GM11168 (cell line): ENCODE data around the gene TFAP2E.

ENCODE experiments used
- in situ Hi-C: fragments of 300-500 bp; cut with MboI; formaldehyde crosslinking; loops from one replicate; pipeline ENCODE4 v1.12.0; 2022; ENCODE audit warnings: low sequenced_read_pairs; ENCODE audit not compliant: unreplicated experiment

The TFAP2E gene

DNA sequence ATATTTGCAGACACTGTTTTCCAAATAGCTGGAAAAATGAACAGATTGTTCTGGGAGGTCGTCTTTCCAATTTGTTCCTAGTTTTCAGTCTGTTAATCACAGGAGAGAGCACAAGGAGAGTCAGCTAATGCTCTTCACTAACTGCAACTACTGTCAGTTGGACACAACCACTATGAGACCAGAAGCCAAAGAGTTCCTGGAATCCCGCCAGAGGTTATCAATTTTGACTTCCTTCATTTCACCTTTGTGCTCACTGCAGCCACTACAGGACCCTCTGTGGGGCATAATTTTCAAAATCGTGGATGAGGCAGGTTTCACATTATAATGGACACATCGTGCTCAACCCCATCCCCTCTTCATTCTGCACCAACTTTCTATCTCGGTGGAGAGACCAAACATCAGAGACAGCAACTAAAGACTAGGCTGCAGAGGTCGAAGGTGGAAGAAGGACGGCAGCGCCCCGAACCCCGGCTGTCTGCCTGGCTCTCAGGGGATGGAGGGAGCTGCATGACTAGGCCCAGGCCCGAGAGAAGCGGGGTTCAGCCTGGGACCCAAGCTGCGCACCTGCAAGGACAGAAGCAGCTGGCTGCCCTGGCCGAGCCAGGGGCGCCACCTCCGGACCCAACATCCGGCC is 16.5 kb upstream of the TFAP2E start:
- in situ Hi-C loops = no loop called here

DNA sequence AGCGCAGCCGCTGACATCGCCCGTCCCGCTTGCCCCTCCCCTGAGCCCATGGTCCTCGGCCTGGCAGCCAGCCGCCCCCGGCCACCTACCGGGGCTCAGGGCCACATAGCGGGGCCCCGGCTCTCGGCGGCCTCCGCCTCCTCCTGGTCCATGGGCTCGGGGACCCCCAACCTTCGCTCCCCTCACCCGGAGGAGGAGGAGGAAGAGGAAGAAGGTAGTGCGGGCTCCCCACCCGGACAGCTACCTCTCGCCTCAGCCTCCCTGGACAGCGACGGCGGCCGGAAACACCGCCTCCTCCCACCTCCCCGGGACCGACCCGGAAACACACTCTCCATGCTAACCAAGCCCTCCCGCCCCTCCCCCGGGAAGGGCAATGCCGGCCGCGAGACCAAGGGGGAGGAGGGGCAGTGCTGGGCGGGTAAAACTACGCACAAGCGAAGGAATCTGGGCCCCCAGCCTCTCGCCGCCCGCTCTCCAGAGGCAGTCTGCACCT is 15.9 kb upstream of the TFAP2E start, which contains the start of gene KIAA0319L:
TSS of gene KIAA0319L (minus strand) at position 286 of the 493 bp plus-strand sequence. CDS start 2,912 bp downstream, outside the sequence.
- in situ Hi-C loops = no loop called here

DNA sequence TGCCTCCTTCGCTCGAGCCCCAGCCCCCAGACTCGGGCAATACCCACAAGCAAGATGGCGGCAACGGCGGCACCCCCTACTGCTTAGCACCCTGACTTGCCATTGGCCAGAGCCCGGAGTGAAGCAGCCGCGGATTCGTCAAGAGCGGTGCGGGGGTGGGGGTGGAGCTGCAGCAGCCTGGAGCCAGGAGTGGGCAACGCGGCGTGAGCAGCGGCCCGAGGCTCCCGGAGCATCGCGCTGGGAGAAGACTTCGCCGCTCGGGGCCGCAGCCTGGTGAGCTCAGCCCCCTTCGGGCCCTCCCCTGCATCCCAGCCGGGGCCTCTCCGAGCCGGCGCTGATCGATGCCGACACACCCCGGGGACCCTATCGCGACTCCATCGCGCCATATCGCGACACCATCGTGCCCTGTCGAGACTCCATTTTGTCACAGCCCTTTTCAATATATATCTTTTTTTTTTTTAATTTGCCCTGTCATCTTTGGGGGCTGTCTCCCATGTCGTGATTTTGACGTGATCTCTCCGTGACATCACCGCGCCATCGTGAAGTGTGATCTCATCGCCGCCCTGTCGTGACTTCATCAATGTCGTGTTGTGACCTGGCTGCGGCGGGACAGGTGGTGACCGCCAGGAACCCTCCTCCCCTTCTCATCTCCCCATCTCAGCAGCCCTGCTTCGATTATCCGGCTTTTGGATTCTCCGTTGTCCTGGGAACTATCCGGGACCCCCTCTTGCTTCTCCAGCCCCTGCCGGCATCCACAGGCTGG is 15.3 kb upstream of the TFAP2E start, which contains the start of gene NCDN:
TSS of gene NCDN (plus strand) at position 189 of the 763 bp plus-strand sequence. CDS start at position 581, 392 bp downstream.
- in situ Hi-C loops = no loop called here

DNA sequence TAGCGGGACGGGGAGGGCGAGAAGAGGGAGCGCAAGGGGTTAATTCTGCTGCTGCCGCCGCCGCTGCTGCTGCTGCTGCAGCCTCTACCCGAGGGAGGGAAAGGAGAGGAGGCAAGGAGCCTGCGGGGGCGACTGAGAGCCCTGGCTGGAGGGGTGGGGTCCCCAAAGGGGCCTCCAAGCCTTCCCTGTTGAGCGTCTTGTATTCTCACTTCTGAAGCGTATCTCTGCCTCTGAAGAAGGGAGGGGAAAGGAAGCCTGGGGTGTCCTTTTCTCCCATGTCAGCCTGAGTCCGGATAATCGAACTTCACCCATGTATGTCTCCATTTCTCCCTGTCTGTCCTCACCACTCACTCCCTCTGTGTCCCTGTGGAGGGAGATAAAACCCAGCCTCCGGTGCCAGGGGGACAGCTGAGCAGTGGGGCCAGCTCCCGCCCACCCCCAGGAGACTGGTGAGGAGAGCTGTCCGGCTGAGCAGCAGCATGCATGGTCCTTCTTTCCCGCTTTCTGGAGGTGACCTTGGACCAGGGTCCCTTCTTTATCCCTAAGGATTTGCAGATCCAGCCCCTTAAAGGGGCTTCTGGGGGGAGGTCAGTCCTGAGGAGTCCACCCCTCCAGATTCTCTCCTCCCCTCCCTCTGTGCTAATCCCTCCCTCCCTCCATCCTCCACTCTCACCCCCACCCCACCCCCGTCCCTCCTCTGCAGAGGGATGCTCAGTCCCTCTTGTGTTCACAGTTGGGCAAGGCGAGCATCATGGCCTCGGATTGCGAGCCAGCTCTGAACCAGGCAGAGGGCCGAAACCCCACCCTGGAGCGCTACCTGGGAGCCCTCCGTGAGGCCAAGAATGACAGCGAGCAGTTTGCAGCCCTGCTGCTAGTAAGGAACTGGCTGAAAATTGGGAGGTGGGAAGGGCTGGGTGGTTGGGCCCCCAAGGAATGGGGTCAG is 14.5 kb upstream of the TFAP2E start:
- in situ Hi-C loops = no loop called here

DNA sequence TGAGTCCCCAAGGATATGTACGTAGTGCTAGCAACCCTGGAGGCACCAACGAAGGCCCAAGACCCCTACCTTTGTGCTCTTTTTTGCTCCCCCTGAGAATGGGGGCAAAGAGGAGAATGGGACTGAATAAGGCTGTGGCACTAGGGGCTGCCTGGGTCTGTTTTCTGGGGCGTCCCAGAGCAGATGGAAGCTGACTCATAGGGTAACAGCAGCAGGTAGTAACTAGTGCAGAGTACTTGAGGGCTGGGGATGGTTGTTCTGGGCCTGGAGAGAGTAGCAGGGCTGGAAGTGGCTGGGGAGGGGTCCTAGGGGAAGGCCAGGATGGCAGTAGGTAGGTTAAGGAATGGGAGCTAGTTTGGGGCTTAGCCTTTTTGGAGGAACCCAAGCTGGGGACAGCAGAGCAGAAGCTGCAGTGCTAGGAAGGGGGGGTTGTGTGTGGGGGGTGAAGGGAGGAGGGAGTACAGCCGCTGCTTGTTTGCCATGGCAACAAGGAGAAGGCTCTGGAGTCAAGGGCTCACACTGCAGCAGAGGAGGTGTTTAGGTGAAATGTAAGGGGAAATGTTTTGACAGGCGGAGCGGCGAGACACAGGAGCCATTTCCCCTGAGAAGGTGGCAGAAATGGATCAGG is 13.7 kb upstream of the TFAP2E start:
- in situ Hi-C loops = no loop called here

DNA sequence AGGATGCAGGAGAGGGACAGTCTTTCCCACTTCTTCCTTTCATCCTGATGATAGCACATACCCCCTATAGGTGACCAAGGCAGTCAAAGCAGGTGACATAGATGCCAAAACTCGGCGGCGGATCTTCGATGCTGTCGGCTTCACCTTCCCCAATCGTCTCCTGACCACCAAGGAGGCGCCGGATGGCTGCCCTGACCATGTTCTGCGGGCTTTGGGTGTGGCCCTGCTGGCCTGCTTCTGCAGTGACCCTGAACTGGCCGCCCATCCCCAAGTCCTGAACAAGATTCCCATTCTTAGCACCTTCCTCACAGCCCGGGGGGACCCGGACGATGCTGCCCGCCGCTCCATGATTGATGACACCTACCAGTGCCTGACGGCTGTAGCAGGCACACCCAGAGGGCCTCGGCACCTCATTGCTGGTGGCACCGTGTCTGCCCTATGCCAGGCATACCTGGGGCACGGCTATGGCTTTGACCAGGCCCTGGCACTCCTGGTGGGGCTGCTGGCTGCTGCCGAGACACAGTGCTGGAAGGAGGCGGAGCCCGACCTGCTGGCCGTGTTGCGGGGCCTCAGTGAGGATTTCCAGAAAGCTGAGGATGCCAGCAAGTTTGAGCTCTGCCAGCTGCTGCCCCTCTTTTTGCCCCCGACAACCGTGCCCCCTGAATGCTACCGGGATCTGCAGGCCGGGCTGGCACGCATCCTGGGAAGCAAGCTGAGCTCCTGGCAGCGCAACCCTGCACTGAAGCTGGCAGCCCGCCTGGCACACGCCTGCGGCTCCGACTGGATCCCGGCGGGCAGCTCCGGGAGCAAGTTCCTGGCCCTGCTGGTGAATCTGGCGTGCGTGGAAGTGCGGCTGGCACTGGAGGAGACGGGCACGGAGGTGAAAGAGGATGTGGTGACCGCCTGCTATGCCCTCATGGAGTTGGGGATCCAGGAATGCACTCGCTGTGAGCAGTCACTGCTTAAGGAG is 12.6 kb upstream of the TFAP2E start:
- in situ Hi-C loops = loop anchor here (10.0 kb wide), 1 partner anchor 116 kb away; no protein-coding TSS in a partner anchor

DNA sequence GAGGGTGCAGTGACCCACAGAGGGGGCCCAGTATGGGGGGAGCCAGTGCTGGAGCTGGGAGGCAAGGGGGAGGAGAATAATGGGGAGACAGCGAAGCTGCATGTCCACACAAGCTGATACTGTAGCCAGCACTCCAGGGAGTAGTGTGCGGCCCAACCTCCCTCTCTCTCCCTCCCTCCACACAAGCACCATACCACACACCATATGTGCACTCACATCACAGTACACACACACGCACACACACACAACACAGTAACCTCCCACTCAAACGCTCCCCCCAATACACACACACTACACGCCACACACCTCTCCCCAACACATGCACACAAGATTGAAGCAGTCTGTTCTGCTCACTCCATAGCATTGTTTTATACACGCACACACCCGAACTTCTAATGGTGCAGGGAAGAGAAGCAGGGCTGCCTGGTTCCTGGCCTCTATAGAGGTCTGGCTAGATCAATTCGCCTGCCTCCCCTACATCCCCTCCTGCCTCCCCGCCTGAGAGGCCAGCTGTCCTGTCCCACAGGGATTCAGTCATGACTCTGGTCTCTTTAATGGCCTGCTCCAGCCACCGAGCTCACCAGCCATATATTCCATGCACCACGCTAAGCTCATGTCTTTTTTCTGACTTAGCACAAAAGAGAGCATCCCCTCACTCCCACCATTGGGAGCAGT is 11.7 kb upstream of the TFAP2E start:
- in situ Hi-C loops = loop anchor here (10.0 kb wide), 1 partner anchor 117 kb away; no protein-coding TSS in a partner anchor

DNA sequence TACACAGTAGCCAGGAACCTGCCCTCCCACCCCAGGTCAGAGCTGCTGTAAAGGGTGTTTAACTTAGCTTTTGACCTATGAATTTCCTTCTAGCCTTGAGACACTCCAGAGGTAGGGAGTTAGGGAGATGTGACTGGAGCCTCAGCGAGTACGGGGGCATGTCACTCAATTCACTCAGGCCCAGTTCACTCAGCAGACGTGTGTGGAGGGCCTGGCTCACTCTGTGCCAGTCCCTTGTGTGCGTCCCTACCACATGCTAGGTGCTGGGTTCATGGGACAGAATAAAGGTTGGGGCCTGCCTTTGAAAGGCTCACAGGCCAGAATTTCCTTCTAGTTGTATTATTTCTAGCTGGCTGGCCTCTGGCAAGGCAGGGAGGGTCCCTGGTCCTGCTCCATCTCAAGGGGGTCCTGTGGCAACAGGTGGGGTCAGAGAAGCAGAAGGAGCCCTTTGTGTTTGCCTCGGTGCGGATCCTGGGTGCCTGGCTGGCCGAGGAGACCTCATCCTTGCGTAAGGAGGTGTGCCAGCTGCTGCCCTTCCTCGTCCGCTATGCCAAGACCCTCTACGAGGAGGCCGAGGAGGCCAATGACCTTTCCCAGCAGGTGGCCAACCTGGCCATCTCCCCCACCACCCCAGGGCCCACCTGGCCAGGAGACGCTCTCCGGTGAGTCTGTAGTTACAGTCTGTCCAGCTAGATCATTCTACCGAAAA is 11.0 kb upstream of the TFAP2E start:
- in situ Hi-C loops = loop anchor here (10.0 kb wide), 1 partner anchor 117 kb away; no protein-coding TSS in a partner anchor

DNA sequence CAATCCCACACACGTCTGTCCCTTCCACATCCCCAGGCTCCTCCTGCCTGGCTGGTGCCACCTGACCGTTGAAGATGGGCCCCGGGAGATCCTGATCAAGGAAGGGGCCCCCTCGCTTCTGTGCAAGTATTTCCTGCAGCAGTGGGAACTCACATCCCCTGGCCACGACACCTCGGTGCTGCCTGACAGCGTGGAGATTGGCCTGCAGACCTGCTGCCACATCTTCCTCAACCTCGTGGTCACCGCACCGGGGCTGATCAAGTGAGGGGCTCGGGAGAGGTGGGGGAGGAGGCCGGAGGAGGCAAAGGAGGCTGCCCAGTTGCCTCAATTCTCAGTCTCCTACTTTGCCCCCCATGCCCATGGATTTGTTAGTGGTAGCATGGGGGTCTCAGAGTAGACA is 9.9 kb upstream of the TFAP2E start:
- in situ Hi-C loops = loop anchor here (10.0 kb wide), 1 partner anchor 118 kb away; no protein-coding TSS in a partner anchor

DNA sequence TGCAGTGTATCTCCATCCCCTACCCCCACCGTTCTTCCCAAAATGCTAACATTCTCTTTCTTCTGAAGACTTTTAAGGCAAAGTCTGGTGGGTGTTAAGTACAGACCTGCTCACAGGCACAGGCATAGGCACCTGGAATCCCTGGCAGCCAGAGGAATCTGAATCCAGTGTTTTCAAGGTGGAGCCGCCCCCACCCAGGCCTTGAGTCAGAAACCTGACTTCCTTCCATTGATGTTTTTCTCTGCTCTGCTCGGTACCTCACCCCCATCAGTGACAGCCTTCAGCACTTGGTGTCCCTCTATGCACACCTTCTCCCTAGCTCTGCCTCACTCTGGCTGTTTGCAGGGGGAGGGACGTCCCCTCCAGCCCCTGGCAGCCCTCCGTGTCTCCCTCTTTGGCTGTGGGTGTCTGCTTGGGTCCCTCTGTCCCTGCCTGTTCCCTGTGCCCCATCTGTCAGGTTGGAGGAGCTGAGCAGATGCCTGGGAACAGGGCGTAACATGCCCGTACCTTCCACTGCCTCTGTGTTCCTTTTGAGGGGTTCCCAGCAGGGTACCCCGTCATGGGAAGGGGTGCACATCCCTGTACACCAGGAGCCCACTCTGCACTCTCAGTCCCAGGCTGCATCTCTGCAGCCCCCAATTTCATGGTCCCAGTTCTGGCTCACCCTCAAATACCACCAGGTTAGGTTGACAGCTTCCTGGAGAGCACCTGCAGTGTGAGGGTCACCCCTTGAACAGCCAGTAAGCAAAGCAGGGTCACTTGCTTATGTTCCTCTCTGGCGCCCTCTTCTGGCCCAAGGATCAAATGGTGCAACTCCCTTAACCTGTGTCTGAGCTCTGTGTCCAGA is 8.9 kb upstream of the TFAP2E start:
- in situ Hi-C loops = loop anchor here (10.0 kb wide), 1 partner anchor 119 kb away; no protein-coding TSS in a partner anchor

DNA sequence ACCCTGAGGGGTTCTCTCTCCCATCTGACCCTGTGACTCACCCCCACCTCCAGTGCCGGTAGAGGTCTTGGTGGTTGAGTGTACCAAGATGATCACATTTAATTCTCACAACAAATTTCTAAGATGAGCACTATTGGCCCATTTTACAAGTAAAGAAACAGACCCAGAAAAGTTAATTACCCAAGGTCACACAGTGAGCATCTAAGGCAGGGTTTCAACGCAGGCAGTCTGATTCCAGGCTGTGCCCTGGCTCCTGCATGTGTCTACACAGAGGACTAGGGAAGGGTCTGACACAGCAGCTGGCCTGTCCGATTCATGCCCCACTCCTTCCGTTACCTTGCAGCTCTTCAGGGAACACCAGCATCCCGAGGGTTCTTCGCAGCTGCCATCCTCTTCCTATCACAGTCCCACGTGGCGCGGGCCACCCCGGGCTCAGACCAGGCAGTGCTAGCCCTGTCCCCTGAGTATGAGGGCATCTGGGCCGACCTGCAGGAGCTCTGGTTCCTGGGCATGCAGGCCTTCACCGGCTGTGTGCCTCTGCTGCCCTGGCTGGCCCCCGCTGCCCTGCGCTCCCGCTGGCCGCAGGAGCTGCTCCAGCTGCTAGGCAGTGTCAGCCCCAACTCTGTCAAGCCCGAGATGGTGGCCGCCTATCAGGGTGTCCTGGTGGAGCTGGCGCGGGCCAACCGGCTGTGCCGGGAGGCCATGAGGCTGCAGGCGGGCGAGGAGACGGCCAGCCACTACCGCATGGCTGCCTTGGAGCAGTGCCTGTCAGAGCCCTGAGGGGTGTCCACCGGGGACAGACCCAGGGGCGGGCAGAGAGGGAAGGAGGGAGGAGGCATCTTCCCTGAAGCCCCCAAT is 8.0 kb upstream of the TFAP2E start:
- in situ Hi-C loops = loop anchor here (10.0 kb wide), 1 partner anchor 120 kb away; no protein-coding TSS in a partner anchor

DNA sequence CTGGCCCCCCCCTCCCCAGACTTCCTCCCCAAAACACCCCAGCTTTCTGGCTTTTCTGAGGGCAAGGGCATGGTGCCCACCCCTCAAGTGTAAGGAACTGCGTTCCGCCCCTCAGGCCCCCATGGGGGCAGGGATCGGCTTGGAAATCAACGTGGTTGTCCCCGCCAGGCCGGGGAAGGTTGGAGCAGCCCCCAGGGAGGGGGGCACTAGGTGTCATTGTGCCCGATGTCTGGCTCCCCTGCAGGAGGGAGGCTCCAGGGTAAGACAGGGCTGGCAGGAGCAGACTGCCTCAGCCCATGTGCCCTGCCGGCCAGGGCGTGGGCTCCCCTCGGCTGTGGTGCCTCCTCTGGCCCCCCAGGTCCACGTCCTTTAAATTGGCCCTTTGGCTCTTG is 7.4 kb upstream of the TFAP2E start:
- in situ Hi-C loops = loop anchor here (10.0 kb wide), 1 partner anchor 121 kb away; no protein-coding TSS in a partner anchor

DNA sequence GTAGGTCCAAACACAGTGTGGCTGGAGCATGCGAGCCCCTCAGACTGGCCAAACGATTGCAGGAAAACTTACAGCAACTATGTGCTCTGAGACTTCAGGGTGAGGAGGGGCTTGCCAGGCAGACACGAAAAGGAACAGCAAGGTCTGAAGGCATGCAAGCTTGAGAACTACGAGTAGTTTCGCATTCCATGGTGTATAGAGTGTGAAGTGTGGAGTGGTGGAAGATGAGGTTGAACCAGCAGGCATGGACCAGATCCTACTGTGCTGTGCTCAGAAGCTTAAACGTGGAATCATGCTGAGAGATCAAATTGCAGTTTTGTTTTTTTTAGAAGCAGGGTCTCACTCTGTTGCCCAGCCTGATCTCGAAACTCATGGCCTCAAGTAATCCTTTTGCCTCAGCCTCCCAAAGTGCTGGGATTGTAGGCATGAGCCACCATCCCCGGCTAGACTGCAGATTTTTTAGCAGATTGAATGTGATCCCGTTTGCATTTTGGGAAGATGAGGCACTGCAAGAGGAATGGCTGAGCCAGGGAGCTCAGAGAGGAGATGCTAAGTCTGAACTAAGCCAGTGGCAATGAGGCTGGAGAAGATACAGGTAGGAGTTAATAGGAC is 5.1 kb upstream of the TFAP2E start:
- in situ Hi-C loops = loop anchor here (10.0 kb wide), 1 partner anchor 123 kb away; no protein-coding TSS in a partner anchor

DNA sequence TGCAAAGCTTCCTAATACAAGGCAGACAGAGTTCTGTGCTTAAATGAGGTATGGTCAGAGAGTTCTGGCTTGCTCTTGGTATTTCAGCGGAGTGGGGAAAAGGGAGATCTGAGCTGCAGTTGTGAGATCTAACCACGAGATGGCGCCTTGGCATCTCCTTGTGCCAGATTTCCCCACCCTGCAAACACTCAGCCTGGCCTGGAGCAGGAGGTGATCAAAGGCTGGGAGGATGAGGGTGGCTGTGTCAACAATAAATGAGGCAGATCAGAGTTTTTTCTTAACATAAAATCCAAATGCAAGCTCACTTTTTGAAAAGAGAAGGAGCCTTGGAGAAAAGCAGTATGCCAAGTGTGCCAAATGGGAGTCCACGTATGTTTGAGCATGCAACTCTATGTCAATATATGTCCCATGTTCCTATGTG is 4.1 kb upstream of the TFAP2E start:
- in situ Hi-C loops = loop anchor here (10.0 kb wide), 1 partner anchor 124 kb away; no protein-coding TSS in a partner anchor

DNA sequence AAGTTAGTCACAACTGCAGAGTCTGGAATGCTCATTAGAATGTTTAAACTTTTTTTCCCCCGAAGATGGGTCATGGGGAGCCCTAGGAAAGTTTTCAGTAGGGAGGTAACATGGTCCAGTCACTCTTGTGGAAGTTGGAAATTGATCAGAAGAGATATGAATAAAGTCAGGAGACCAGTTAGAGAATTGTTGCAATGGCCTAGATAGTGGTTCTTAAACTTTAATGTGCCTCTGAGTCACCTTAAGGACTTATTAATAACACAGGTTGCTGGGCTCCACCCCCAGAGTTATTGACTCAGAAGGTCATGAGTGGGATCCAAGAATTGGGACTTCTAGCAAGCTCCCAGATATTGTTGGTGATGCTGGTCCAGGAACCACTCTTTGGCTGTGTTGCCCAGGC is 3.2 kb upstream of the TFAP2E start:
- in situ Hi-C loops = loop anchor here (10.0 kb wide), 2 partner anchors 125 to 145 kb away; partner anchors contain the start of gene C1orf216
